HL-60 (cell line): ENCODE data around the gene DNAJC1.

ENCODE experiments used
- DNase-seq, 2 experiments: peaks; one replicate each; pipeline ENCODE4 v3.0.0-alpha.2; 2010 to 2020; ENCODE audit warnings: low read depth in 1 of 2, low spot score in 1 of 2
- H3K27ac ChIP-seq: fragments of 250-450 bp; sonication (Bioruptor Pico); replicated peaks from 2 replicates; pipeline ENCODE4 v1.5.1; 2020; ENCODE audit warnings: mild to moderate bottlenecking, moderate library complexity
- H3K27me3 ChIP-seq: fragments of 250-450 bp; sonication (Bioruptor Pico); 2 replicates; pipeline ENCODE4 v1.5.1; 2021; ENCODE audit warnings: mild to moderate bottlenecking, moderate library complexity; ENCODE audit not compliant: insufficient read depth, poor library complexity, severe bottlenecking
- H3K4me3 ChIP-seq: replicated peaks from 2 replicates; pipeline ENCODE4 v1.5.1; 2011; ENCODE audit warnings: mild to moderate bottlenecking, control low read depth, low read length; ENCODE audit not compliant: insufficient read depth
- CTCF ChIP-seq: IDR thresholded peaks from one replicate; pipeline ENCODE4 v1.5.1; 2011; ENCODE audit warnings: low read length, control low read depth, inconsistent platforms; ENCODE audit not compliant: insufficient read depth
- GABPA ChIP-seq: IDR thresholded peaks from 2 replicates; pipeline ENCODE4 v1.6.1; 2012; ENCODE audit warnings: low read depth
- POLR2AphosphoS5 ChIP-seq: IDR thresholded peaks from 2 replicates; pipeline ENCODE4 v1.6.1; 2012; ENCODE audit warnings: low read depth
- REST ChIP-seq: IDR thresholded peaks from 2 replicates; pipeline ENCODE4 v1.6.1; 2012; ENCODE audit warnings: low read depth; ENCODE audit not compliant: insufficient replicate concordance
- SPI1 ChIP-seq: IDR thresholded peaks from 2 replicates; pipeline ENCODE4 v1.6.1; 2012; ENCODE audit warnings: low read depth, mild to moderate bottlenecking, borderline replicate concordance

Gene DNAJC1

GRCh38 chr10:21920633-21921032, 82.9 kb downstream of the DNAJC1 start:
- TF ChIP-seq CTCF (no peak), GABPA (no peak), REST (no peak), SPI1 (no peak), POLR2AphosphoS5 (no peak)
- DNase-seq: no peak
- Histone ChIP-seq H3K27ac (no peak overlapping the region), H3K4me3 (no peak overlapping the region), H3K27me3 (no peaks in the 10 kb centered on the region)

GRCh38 chr10:21919906-21920305, 83.6 kb downstream of the DNAJC1 start:
- TF ChIP-seq CTCF (no peak), POLR2AphosphoS5 (no peak), SPI1 (no peak), GABPA (no peak), REST (no peak)
- no peak overlapping the region for H3K27ac ChIP-seq
- DNase-seq: no peak

GRCh38 chr10:21919117-21919516, 84.4 kb downstream of the DNAJC1 start:
- H3K27ac ChIP-seq: no peak overlapping the region
- H3K4me3 ChIP-seq: no peak overlapping the region
- H3K27me3 ChIP-seq: no peaks in the 10 kb centered on the region
- DNase-seq: no peak
- TF ChIP-seq GABPA (no peak), SPI1 (no peak), REST (no peak), CTCF (no peak), POLR2AphosphoS5 (no peak)

More at GRCh38 chr10:21919906-21920305, 83.6 kb downstream of the DNAJC1 start:
- Histone ChIP-seq H3K27me3 (no peaks in the 10 kb centered on the region), H3K4me3 (no peak overlapping the region)
